GM23338 (cell line): ENCODE results near the gene EQTN. TPM values are rescaled to one million over a fixed set of nuclear protein-coding genes. Genes with fewer than 3 reads are reported as not detected.

Experiments used
- ATAC-seq: fragments of 200-7000 bp; cut with Tn5 transposase; 3 replicates; pipeline ENCODE4 v1.9.1; 2020
- DNase-seq: peaks from one replicate; pipeline ENCODE4 v3.0.0-alpha.2; 2015; ENCODE audit warnings: low spot score
- H2AFZ ChIP-seq: fragments of 200-600 bp; sonication (generic); 2 replicates; pipeline ENCODE4 v1.8.0; 2016; ENCODE audit warnings: antibody characterized with exemption, mild to moderate bottlenecking, moderate library complexity
- H3F3A ChIP-seq: fragments of 200-600 bp; sonication (generic); replicated peaks from 2 replicates; pipeline ENCODE4 v1.8.0; 2017; ENCODE audit warnings: antibody characterized with exemption, mixed run types, low read depth
- H3K27ac ChIP-seq: fragments of 200-600 bp; sonication (generic); 2 replicates; pipeline ENCODE4 v1.6.1; 2016; ENCODE audit warnings: low read depth
- H3K27me3 ChIP-seq: fragments of 200-600 bp; sonication (generic); 2 replicates; pipeline ENCODE4 v1.8.0; 2016; ENCODE audit warnings: mild to moderate bottlenecking, mixed run types, moderate library complexity; ENCODE audit not compliant: insufficient read depth
- H3K36me3 ChIP-seq: fragments of 200-600 bp; sonication (generic); 2 replicates; pipeline ENCODE4 v1.8.0; 2016; ENCODE audit warnings: mild to moderate bottlenecking; ENCODE audit not compliant: insufficient read depth
- H3K4me1 ChIP-seq: fragments of 200-600 bp; sonication (generic); 2 replicates; pipeline ENCODE4 v1.8.0; 2016; ENCODE audit warnings: mild to moderate bottlenecking, moderate library complexity; ENCODE audit not compliant: insufficient read depth
- H3K4me2 ChIP-seq: fragments of 200-600 bp; sonication (generic); 2 replicates; pipeline ENCODE4 v1.7.1; 2017; ENCODE audit warnings: mixed run types
- H3K4me3 ChIP-seq: fragments of 200-600 bp; sonication (generic); 2 replicates; pipeline ENCODE4 v1.6.1; 2016; ENCODE audit warnings: mixed run types
- H3K79me2 ChIP-seq: fragments of 200-600 bp; sonication (generic); replicated peaks from 2 replicates; pipeline ENCODE4 v1.8.0; 2017; ENCODE audit warnings: mild to moderate bottlenecking; ENCODE audit not compliant: insufficient read depth
- H3K9me2 ChIP-seq: fragments of 200-600 bp; sonication (generic); 2 replicates; pipeline ENCODE4 v1.8.0; 2017; ENCODE audit not compliant: insufficient read depth
- H4K20me1 ChIP-seq: fragments of 200-600 bp; sonication (generic); replicated peaks from 2 replicates; pipeline ENCODE4 v1.8.0; 2017; ENCODE audit warnings: mild to moderate bottlenecking; ENCODE audit not compliant: insufficient read depth
- H3K27ac Mint-ChIP-seq: 2 replicates; pipeline ENCODE4 v1.8.0; 2020; ENCODE audit warnings: inconsistent platforms, mild to moderate bottlenecking, moderate library complexity, mixed read lengths
- H3K27me3 Mint-ChIP-seq: 3 replicates; pipeline ENCODE4 v1.8.0; 2022; ENCODE audit warnings: low read depth, mild to moderate bottlenecking, moderate library complexity, mixed read lengths, inconsistent platforms; ENCODE audit not compliant: insufficient read depth, poor library complexity
- H3K36me3 Mint-ChIP-seq: 3 replicates; pipeline ENCODE4 v1.8.0; 2021; ENCODE audit warnings: low read depth, mild to moderate bottlenecking, inconsistent platforms, moderate library complexity, mixed read lengths
- H3K4me1 Mint-ChIP-seq: 3 replicates; pipeline ENCODE4 v1.8.0; 2020; ENCODE audit warnings: mild to moderate bottlenecking, inconsistent platforms, mixed read lengths
- H3K4me3 Mint-ChIP-seq: 3 replicates; pipeline ENCODE4 v1.8.0; 2021; ENCODE audit warnings: moderate library complexity, mild to moderate bottlenecking, inconsistent platforms, mixed read lengths
- H3K9me3 Mint-ChIP-seq: 3 replicates; pipeline ENCODE4 v1.8.0; 2020; ENCODE audit warnings: moderate library complexity, mild to moderate bottlenecking, inconsistent platforms, mixed read lengths
- ETS1 ChIP-seq: IDR thresholded peaks from 2 replicates; pipeline ENCODE4 v1.6.1; 2016; ENCODE audit warnings: antibody characterized with exemption
- EZH2phosphoT487 ChIP-seq: fragments of 200-600 bp; sonication (generic); IDR thresholded peaks from one replicate; pipeline ENCODE4 v1.8.1; 2018; ENCODE audit warnings: antibody characterized with exemption; ENCODE audit not compliant: unreplicated experiment
- JUNB ChIP-seq: IDR thresholded peaks from one replicate; pipeline ENCODE4 v1.6.1; 2016; ENCODE audit warnings: antibody characterized with exemption; ENCODE audit not compliant: unreplicated experiment
- NANOG ChIP-seq: IDR thresholded peaks from 2 replicates; pipeline ENCODE4 v1.6.1; 2016; ENCODE audit warnings: antibody characterized with exemption, borderline replicate concordance
- POLR2AphosphoS5 ChIP-seq: IDR thresholded peaks from 2 replicates; pipeline ENCODE4 v1.6.1; 2016; ENCODE audit warnings: antibody characterized with exemption, low read depth
- REST ChIP-seq: IDR thresholded peaks from one replicate; pipeline ENCODE4 v1.6.1; 2018; ENCODE audit warnings: antibody characterized with exemption; ENCODE audit not compliant: unreplicated experiment
- ZNF331 ChIP-seq: fragments of 250-450 bp; sonication (Bioruptor Pico); IDR thresholded peaks from 2 replicates; pipeline ENCODE4 v1.5.0; 2020; ENCODE audit warnings: low read depth, mild to moderate bottlenecking, moderate library complexity
- polyA plus RNA-seq: library from polyadenylated mRNA; unstranded; fragments of >200 nt; fragmentation: Nextera tagmentation; extraction: Ambion mirVana; gene quantifications from 2 replicates; pipeline ENCODE4 v1.2.1, GENCODE V29; 2016
- total RNA-seq: library from RNA; depleted of rRNA; stranded (reverse); fragments of >200 nt; shearing (Covaris generic); gene quantifications from 2 replicates; pipeline ENCODE4 v1.2.3, GENCODE V29; 2014

Gene EQTN
- total and polyA plus RNA-seq, 2 experiments from 2014 or later, result 0.24 TPM; not detected in 1

- ATAC-seq (no peak), DNase-seq (no peak)
- H3K9me3 Mint-ChIP-seq, result no peaks in the 10 kb centered on the region
- no peak overlapping the region for H3K27ac Mint-ChIP-seq
- no peak overlapping the region for H3K4me2 ChIP-seq
- H3K4me3 Mint-ChIP-seq, result no peak overlapping the region
- H3K4me3 ChIP-seq, result no peak overlapping the region
- no peak overlapping the region for H2AFZ ChIP-seq
- H3K27ac ChIP-seq, result no peak overlapping the region
- H3K9me2 ChIP-seq, result 0 out of 2 replicates have a peak, but pooled peaks cover 3% of the 10 kb centered on the region
- TF ChIP-seq ZNF331 (CRISPR knock-in tag) (no peak), EZH2phosphoT487 (no peak), ETS1 (no peak), NANOG (no peak)
- no peaks in the 10 kb centered on the region for H3K79me2 ChIP-seq
- no peaks in the 10 kb centered on the region for H3K36me3 Mint-ChIP-seq
- H3F3A ChIP-seq, result no peaks in the 10 kb centered on the region
- no peaks in the 10 kb centered on the region for H3K27me3 ChIP-seq
- H3K4me1 Mint-ChIP-seq, result peaks cover 20% of the 10 kb centered on the region
- no peaks in the 10 kb centered on the region for H4K20me1 ChIP-seq
- no peaks in the 10 kb centered on the region for H3K4me1 ChIP-seq
- no peaks in the 10 kb centered on the region for H3K27me3 Mint-ChIP-seq
- H3K36me3 ChIP-seq, result no peaks in the 10 kb centered on the region
These were observed 16.1 kb downstream of the EQTN start for GRCh38 chr9:27280860-27281259.

- DNase-seq, result no peak
- ATAC-seq, result peak; percentile 59; the same call in 2 of the 3 replicates
- Histone ChIP-seq H4K20me1 (no peaks in the 10 kb centered on the region), H3K36me3 (no peaks in the 10 kb centered on the region), H3F3A (no peaks in the 10 kb centered on the region), H3K9me2 (0 out of 2 replicates have a peak, but pooled peaks cover 3% of the 10 kb centered on the region), H3K4me2 (no peak overlapping the region), H3K4me3 (no peak overlapping the region), H3K79me2 (no peaks in the 10 kb centered on the region), H3K27me3 (no peaks in the 10 kb centered on the region), H3K27ac (no peak overlapping the region), H3K4me1 (no peaks in the 10 kb centered on the region), H2AFZ (0 out of 2 replicates have a peak overlapping the region, but pooled peaks have one; percentile 12)
- H3K27ac Mint-ChIP-seq, result no peak overlapping the region
- no peak overlapping the region for H3K4me3 Mint-ChIP-seq
- H3K4me1 Mint-ChIP-seq, result peaks cover 21% of the 10 kb centered on the region
- no peaks in the 10 kb centered on the region for H3K36me3 Mint-ChIP-seq
- TF ChIP-seq POLR2AphosphoS5, result no peak
- TF ChIP-seq EZH2phosphoT487, result no peak
- no peak for TF ChIP-seq NANOG
- TF ChIP-seq JUNB, result no peak
- no peaks in the 10 kb centered on the region for H3K27me3 Mint-ChIP-seq
- no peaks in the 10 kb centered on the region for H3K9me3 Mint-ChIP-seq
These were observed 16.7 kb downstream of the EQTN start for GRCh38 chr9:27280249-27280648.

- no peak overlapping the region for H3K4me3 Mint-ChIP-seq
- H3K36me3 ChIP-seq, result no peaks in the 10 kb centered on the region
- no peaks in the 10 kb centered on the region for H3F3A ChIP-seq
- H3K27me3 ChIP-seq, result no peaks in the 10 kb centered on the region
- H3K27ac ChIP-seq, result no peak overlapping the region
- H3K4me1 ChIP-seq, result no peaks in the 10 kb centered on the region
- H4K20me1 ChIP-seq, result no peaks in the 10 kb centered on the region
- 0 out of 2 replicates have a peak, but pooled peaks cover 3% of the 10 kb centered on the region for H3K9me2 ChIP-seq
- peaks cover 21% of the 10 kb centered on the region for H3K4me1 Mint-ChIP-seq
- H3K36me3 Mint-ChIP-seq, result no peaks in the 10 kb centered on the region
- no peak overlapping the region for H3K4me3 ChIP-seq
- no peaks in the 10 kb centered on the region for H3K9me3 Mint-ChIP-seq
- no peak overlapping the region for H3K4me2 ChIP-seq
- no peaks in the 10 kb centered on the region for H3K27me3 Mint-ChIP-seq
- no peak for DNase-seq
- H2AFZ ChIP-seq, result no peak overlapping the region
- no peak for ATAC-seq
- no peak overlapping the region for H3K27ac Mint-ChIP-seq
- H3K79me2 ChIP-seq, result no peaks in the 10 kb centered on the region
- no peak for TF ChIP-seq REST
These were observed 17.3 kb downstream of the EQTN start for GRCh38 chr9:27279611-27280010.
